ENCODE data around the gene NRN1L.

The NRN1L gene

GRCh38 chr16:67874372-67874771, 10.3 kb upstream of the NRN1L start:
- H3K4me1 ChIP-seq (ENCODE audit: control insufficient read depth, insufficient read depth, low read length), result peaks cover 20% of the 10 kb centered on the region
- H3K27me3 ChIP-seq (ENCODE audit: control insufficient read depth, insufficient read depth, low read length), result no peaks in the 10 kb centered on the region
- H3K9me3 ChIP-seq (replicated peaks; ENCODE audit: low read length), result no peaks in the 10 kb centered on the region
- H3K36me3 ChIP-seq (ENCODE audit: insufficient read depth, low read length), result peaks cover 54% of the 10 kb centered on the region
- H3K4me3 ChIP-seq (ENCODE audit: low read length), result peak overlapping the region; percentile 96
- H3K4me2 ChIP-seq (ENCODE audit: low read length), result peak overlapping the region; percentile 89
- peak overlapping the region; percentile 96 for H3K9ac ChIP-seq (ENCODE audit: low read depth, low read length)

GRCh38 chr16:67877064-67877463, 7.6 kb upstream of the NRN1L start:
- H3K4me2 ChIP-seq (ENCODE audit: low read length), result no peak overlapping the region
- H3K4me3 ChIP-seq (ENCODE audit: low read length), result no peak overlapping the region
- H3K9ac ChIP-seq (ENCODE audit: low read depth, low read length), result no peak overlapping the region
- H3K36me3 ChIP-seq (ENCODE audit: insufficient read depth, low read length), result peaks cover 62% of the 10 kb centered on the region
- peaks cover 26% of the 10 kb centered on the region for H3K4me1 ChIP-seq (ENCODE audit: control insufficient read depth, insufficient read depth, low read length)
- no peaks in the 10 kb centered on the region for H3K9me3 ChIP-seq (replicated peaks; ENCODE audit: low read length)
- no peaks in the 10 kb centered on the region for H3K27me3 ChIP-seq (ENCODE audit: control insufficient read depth, insufficient read depth, low read length)

- no peak overlapping the region for H3K4me2 ChIP-seq (ENCODE audit: low read length)
- no peaks in the 10 kb centered on the region for H3K9me3 ChIP-seq (replicated peaks; ENCODE audit: low read length)
- H3K27me3 ChIP-seq (ENCODE audit: control insufficient read depth, insufficient read depth, low read length), result no peaks in the 10 kb centered on the region
- peaks cover 73% of the 10 kb centered on the region for H3K36me3 ChIP-seq (ENCODE audit: insufficient read depth, low read length)
- H3K4me3 ChIP-seq (ENCODE audit: low read length), result no peak overlapping the region
- no peak overlapping the region for H3K9ac ChIP-seq (ENCODE audit: low read depth, low read length)
- H3K4me1 ChIP-seq (ENCODE audit: control insufficient read depth, insufficient read depth, low read length), result peaks cover 27% of the 10 kb centered on the region
Measured at GRCh38 chr16:67878232-67878631, 6.5 kb upstream of the NRN1L start.

- Histone ChIP-seq H3K9ac (ENCODE audit: low read depth, low read length) (no peak overlapping the region), H3K4me1 (ENCODE audit: control insufficient read depth, insufficient read depth, low read length) (peaks cover 24% of the 10 kb centered on the region), H3K4me3 (ENCODE audit: low read length) (no peak overlapping the region), H3K36me3 (ENCODE audit: insufficient read depth, low read length) (peaks cover 80% of the 10 kb centered on the region), H3K27me3 (ENCODE audit: control insufficient read depth, insufficient read depth, low read length) (no peaks in the 10 kb centered on the region), H3K9me3 (replicated peaks; ENCODE audit: low read length) (no peaks in the 10 kb centered on the region), H3K4me2 (ENCODE audit: low read length) (no peak overlapping the region)
Measured at GRCh38 chr16:67878846-67879245, 5.8 kb upstream of the NRN1L start.

- Histone ChIP-seq H3K9me3 (replicated peaks; ENCODE audit: low read length) (no peaks in the 10 kb centered on the region), H3K36me3 (ENCODE audit: insufficient read depth, low read length) (peaks cover 85% of the 10 kb centered on the region), H3K4me2 (ENCODE audit: low read length) (no peak overlapping the region), H3K27me3 (ENCODE audit: control insufficient read depth, insufficient read depth, low read length) (no peaks in the 10 kb centered on the region), H3K4me3 (ENCODE audit: low read length) (no peak overlapping the region), H3K4me1 (ENCODE audit: control insufficient read depth, insufficient read depth, low read length) (peaks cover 20% of the 10 kb centered on the region), H3K9ac (ENCODE audit: low read depth, low read length) (no peak overlapping the region)
Measured at GRCh38 chr16:67879462-67879861, 5.2 kb upstream of the NRN1L start.

- Histone ChIP-seq H3K36me3 (ENCODE audit: insufficient read depth, low read length) (peaks cover 89% of the 10 kb centered on the region), H3K4me2 (ENCODE audit: low read length) (no peak overlapping the region), H3K9ac (ENCODE audit: low read depth, low read length) (no peak overlapping the region), H3K27me3 (ENCODE audit: control insufficient read depth, insufficient read depth, low read length) (no peaks in the 10 kb centered on the region), H3K4me3 (ENCODE audit: low read length) (no peak overlapping the region), H3K4me1 (ENCODE audit: control insufficient read depth, insufficient read depth, low read length) (peaks cover 20% of the 10 kb centered on the region), H3K9me3 (replicated peaks; ENCODE audit: low read length) (no peaks in the 10 kb centered on the region)
Measured at GRCh38 chr16:67879936-67880335, 4.7 kb upstream of the NRN1L start.

GRCh38 chr16:67880584-67880983, 4.1 kb upstream of the NRN1L start:
- no peak overlapping the region for H3K4me3 ChIP-seq (ENCODE audit: low read length)
- no peak overlapping the region for H3K9ac ChIP-seq (ENCODE audit: low read depth, low read length)
- no peaks in the 10 kb centered on the region for H3K9me3 ChIP-seq (replicated peaks; ENCODE audit: low read length)
- no peak overlapping the region for H3K4me2 ChIP-seq (ENCODE audit: low read length)
- peaks cover 93% of the 10 kb centered on the region for H3K36me3 ChIP-seq (ENCODE audit: insufficient read depth, low read length)
- no peaks in the 10 kb centered on the region for H3K27me3 ChIP-seq (ENCODE audit: control insufficient read depth, insufficient read depth, low read length)
- peaks cover 18% of the 10 kb centered on the region for H3K4me1 ChIP-seq (ENCODE audit: control insufficient read depth, insufficient read depth, low read length)

GRCh38 chr16:67881621-67882161, 3.0 kb upstream of the NRN1L start:
- Histone ChIP-seq H3K9ac (ENCODE audit: low read depth, low read length) (no peak overlapping the region), H3K9me3 (replicated peaks; ENCODE audit: low read length) (no peaks in the 10 kb centered on the region), H3K36me3 (ENCODE audit: insufficient read depth, low read length) (peaks cover 94% of the 10 kb centered on the region), H3K4me2 (ENCODE audit: low read length) (no peak overlapping the region), H3K4me1 (ENCODE audit: control insufficient read depth, insufficient read depth, low read length) (peaks cover 18% of the 10 kb centered on the region), H3K27me3 (ENCODE audit: control insufficient read depth, insufficient read depth, low read length) (no peaks in the 10 kb centered on the region), H3K4me3 (ENCODE audit: low read length) (no peak overlapping the region)

GRCh38 chr16:67882374-67883145, 2.1 kb upstream of the NRN1L start:
- H3K9me3 ChIP-seq (replicated peaks; ENCODE audit: low read length), result no peaks in the 10 kb centered on the region
- peaks cover 85% of the 10 kb centered on the region for H3K36me3 ChIP-seq (ENCODE audit: insufficient read depth, low read length)
- H3K4me1 ChIP-seq (ENCODE audit: control insufficient read depth, insufficient read depth, low read length), result peaks cover 18% of the 10 kb centered on the region
- no peak overlapping the region for H3K4me3 ChIP-seq (ENCODE audit: low read length)
- no peak overlapping the region for H3K9ac ChIP-seq (ENCODE audit: low read depth, low read length)
- H3K4me2 ChIP-seq (ENCODE audit: low read length), result no peak overlapping the region
- H3K27me3 ChIP-seq (ENCODE audit: control insufficient read depth, insufficient read depth, low read length), result no peaks in the 10 kb centered on the region

GRCh38 chr16:67883146-67883871, 1.4 kb upstream of the NRN1L start:
- Histone ChIP-seq H3K9me3 (replicated peaks; ENCODE audit: low read length) (no peaks in the 10 kb centered on the region), H3K4me2 (ENCODE audit: low read length) (no peak overlapping the region), H3K27me3 (ENCODE audit: control insufficient read depth, insufficient read depth, low read length) (no peaks in the 10 kb centered on the region), H3K36me3 (ENCODE audit: insufficient read depth, low read length) (peaks cover 78% of the 10 kb centered on the region), H3K4me1 (ENCODE audit: control insufficient read depth, insufficient read depth, low read length) (peaks cover 18% of the 10 kb centered on the region), H3K4me3 (ENCODE audit: low read length) (no peak overlapping the region), H3K9ac (ENCODE audit: low read depth, low read length) (no peak overlapping the region)

- Histone ChIP-seq H3K4me2 (ENCODE audit: low read length) (no peak overlapping the region), H3K9ac (ENCODE audit: low read depth, low read length) (no peak overlapping the region), H3K9me3 (replicated peaks; ENCODE audit: low read length) (no peaks in the 10 kb centered on the region), H3K36me3 (ENCODE audit: insufficient read depth, low read length) (peaks cover 72% of the 10 kb centered on the region), H3K4me1 (ENCODE audit: control insufficient read depth, insufficient read depth, low read length) (peaks cover 18% of the 10 kb centered on the region), H3K4me3 (ENCODE audit: low read length) (no peak overlapping the region), H3K27me3 (ENCODE audit: control insufficient read depth, insufficient read depth, low read length) (no peaks in the 10 kb centered on the region)
Measured at GRCh38 chr16:67883872-67884261, 818 bp upstream of the NRN1L start.

Measured in skeletal muscle satellite cell (primary cell).